Bone marrow (tissue), 2 donors: ENCODE measurements around the gene ASPDH.
"Not testable (repeated sequence)": the region's sequence is repeated elsewhere in the genome, so short reads cannot be mapped to it uniquely, and the experiment has no call there.

ENCODE experiments used
- DNase-seq, 2 donors: peaks; one replicate each; lab custom pipeline; 2025; lab: John Stamatoyannopoulos, UW

Gene ASPDH

DNA sequence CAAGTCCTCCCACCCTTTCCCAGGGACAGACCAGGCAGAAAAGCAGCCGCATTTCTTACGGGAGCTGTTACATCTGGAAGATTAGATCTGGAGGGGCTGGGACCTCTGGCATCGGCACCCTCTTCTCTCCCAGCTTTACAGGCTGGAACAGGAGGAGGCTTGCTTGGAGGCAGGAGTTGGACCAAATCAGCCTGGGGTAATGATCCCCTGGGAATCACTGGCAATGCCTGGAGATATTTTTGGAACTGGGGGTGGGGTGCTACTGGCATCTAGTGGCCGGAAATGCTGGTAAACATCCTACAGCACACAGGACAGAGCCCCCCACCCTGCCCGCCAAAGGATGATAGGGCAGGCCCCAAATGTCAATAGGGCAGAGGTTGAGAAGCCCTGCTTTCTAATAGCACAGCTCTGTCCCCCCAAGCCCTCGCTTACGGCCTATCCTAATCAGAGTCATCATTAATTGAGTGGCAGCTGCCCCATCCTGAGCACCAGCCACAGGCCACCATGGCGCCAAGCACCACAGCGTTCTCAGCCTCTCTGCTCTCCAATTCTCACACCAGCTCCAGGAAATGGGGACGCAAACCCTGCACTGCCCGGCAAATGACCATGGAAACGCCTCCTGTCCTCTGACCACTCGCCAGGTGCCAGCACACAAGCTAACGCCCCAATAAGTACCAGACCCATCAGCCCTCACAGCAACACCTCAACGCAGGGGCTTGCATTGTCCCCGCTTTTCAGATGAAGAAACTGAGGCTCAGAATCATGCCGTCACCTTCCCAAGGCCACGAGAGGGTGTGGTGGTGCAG lies 33.9 kb upstream of the ASPDH start:
- DNase-seq: no peak

DNA sequence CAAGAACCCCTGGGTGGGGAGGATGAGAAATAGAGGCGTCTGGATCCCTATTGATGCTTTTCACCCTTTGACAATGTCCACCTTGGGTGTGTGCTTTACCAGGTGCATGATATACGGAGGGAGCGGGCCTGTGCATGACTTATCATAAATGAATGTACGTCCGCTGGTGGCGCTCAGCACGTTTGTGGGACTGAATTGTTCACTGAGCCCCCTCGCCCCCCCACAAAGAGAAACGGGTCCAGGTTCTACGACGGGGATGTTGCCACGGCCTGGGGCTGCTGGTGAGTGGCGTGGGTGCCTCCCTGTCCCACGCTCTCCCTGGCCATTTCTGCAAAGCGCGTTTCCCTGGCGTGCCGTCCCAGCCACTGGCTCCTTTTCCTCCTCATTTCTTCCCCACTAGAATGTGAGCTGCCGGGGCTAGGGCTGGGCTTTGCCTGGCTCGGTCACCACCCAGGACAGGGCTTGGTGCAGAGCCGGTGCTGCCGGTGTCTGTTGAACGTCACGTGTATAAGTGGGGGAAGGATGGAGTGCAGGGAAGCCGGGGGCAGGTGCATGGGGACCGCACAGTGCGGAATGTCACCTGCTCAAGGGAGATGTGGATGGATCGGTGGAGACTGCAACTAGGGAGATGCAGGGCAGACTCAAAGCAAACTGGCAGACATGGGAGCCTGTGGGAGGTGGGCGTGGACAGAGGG lies 33.0 kb upstream of the ASPDH start:
- no peak for DNase-seq

DNA sequence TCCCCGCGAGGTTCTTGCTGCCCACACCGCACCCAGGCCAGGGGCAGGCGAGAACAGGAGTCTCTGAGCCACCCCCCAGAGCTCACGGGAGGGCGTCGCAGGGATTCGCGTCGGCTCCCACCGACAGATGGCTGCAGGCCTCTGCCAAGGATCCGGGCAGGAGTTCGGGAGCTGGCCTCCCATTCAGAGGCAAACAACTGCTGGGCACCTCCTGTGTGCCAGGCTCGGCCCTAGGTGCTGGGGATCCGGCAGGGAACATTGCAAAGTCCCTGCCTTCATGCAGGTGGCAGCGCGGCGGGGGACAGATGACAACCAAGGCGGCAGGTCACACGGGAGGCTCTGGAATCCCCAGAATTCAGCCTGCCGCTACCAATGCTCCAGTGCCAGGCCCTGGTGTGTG lies 29.2 kb upstream of the ASPDH start:
- no peak for DNase-seq

DNA sequence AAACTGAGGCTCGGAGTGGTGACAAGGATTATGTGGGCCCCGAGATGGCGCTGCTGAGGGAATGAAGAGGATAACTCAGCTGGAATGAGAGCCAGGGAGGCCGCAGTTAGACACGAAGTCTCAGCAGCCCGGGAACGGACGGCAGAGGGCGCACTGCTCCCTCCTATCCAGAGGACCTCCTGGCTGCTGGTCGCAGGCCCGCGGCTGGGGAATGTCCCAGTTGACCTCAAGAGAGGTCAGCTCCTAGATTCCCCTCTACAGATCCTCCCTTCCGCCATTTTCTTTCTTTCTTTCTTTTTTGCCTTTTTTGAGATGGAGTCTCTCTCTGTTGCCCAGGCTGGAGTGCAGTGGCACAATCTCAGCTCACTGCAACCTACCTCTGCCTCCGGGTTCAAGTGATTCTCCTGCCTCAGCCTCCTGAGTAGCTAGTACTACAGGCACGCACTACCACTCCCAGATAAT lies 24.1 kb upstream of the ASPDH start:
- peak; percentile 32 to 41 for DNase-seq

DNA sequence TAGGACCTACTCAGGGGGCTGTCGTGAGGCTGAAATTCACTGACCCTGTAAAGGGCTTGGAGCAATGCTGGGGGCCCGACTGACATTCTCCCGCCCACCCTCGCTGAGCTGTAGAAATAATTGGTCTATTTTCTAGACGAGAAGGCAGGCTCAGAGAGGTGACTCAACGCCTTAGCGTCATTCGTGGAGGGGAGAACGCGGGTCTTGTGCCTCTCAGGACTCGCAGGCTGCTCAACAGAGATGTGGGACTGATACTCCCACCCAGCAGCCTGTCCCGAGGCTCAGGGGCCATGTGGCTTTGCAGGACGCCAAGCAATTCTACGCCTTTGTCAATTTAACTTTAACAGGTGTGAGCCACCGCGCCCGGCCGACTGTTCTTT lies 23.6 kb upstream of the ASPDH start:
- no peak for DNase-seq

DNA sequence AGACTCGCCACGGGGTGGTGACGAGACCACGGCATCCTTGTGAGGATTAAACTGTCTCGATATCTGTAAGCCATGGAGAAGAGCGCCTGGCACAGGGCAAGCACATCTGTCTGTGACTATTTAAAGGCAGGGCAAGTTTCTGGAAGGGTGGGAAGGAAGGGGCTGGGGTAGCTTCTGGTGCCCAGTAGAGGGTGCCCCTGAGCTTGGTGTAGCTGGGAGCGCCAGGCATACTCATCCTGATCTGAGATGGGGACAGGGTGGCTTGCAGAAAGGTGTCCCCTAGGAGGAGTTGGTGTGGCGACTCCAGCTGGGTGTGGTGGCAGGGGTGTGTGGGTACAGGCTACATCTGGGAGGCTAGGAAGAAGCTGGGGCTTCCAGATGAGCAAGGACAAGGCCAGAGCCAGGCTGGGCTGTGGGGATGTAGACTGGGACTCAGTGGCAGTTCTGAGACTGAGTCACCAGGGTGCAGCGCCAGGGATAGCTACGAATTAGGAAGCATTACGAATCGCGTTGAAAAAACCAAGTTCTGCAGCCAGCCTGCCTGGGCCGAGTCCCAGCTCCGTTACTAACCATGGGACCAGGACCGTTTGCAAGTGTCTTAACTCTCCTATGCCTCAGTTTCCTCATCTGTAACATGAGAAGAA lies 23.1 kb upstream of the ASPDH start:
- DNase-seq: no peak

DNA sequence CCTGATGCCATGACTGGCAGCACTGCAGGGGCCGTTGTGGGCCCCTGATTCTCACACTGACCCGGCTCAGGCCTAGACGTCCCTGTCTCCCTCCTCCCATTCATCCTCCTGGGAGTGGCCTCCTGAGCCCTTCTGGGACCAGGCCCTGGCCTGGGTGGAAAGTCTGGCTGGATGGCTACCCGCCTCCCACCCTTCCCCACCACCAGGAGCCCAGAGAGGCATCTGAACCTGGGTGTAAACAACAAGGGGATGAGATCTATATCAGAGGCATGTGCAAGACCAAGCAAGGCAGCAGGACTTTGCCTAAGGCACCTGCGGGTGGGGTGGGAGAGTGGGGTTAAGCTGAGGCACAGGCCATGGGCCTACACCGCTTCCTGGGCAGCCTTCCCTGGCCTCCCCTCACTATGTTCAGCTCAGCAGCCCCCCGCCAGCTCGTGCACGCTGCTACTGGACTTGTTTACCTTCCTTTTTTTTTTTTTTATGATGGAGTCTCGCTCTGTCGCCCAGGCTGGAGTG lies 22.0 kb upstream of the ASPDH start:
- DNase-seq: no peak

DNA sequence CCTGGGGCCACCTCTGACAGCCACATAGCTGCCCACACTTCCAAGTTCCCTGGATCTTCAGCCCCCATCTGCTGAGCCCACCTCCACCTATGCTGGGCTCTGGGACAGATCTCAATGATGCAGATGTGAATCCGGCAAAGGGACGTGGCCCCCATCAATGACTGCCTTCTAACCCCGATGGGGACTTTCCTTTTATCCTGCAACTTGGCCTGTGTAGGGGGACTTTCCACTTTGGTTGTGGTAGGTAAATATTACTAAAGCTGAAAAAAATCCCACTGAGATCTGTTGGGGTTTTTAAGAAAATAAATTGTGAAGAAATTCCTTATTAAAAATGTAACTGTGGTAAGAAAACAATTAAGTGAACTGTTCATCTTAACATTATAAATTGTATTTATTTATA lies 20.8 kb upstream of the ASPDH start:
- DNase-seq: no peak

DNA sequence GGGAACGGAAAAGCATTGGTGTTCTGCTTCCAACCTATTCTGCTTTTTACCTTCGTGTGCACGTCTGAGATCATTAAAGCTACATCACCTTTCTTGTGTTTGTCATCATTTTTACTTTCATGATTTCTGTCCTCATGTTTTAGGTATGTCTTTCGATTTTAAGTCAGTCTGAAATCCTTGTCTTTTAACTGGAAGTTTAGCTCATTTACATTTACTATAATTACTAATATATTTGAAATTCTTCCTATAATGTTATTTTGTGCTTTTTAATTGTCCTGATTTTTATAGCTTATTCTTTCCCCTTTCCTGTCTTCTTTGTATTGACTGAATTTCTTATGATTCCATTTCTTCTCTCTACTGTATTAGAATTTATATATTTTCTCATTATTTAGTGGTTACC lies 19.2 kb upstream of the ASPDH start:
- no peak for DNase-seq

DNA sequence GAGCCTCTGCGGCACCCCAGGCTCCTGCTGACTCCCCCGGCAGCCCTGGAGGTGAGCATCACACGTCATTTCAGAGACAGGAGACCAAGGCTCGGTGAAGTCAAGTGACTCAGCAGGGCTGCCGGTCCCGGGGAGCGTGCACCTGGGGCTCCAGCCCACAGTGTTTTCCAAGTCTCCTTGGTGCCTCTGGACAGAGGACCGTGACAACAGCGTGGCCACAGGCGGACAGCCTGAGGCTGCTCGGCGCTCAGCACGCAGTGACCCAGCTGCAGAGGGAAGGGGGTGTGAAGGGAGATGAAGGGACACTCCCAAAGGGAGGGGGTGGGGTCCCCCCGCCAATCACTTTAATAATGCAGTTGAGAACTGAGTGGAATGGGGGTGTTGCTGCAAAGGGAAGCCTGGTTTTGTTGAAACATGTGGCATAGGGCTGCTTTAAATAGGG lies 17.5 kb upstream of the ASPDH start:
- no peak for DNase-seq

DNA sequence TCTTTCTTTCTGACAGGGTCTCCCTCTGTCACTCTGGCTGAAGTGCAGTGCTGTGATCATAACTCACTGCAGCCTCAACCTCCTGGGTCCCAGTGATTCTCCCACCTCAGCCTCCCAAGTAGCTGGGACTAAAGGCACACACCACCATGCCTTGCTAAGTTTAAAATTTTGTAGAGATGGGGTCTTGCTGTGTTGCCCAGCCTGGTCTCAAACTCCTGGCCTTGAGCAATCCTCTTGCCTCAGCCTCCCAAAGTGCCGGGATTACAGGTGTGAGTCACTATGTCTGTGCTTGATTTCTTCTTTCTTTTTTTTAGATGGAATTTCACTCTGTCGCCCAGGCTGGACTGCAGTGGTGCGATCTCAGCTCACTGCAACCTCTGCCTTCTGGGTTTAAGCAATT lies 14.3 kb upstream of the ASPDH start:
- not testable (repeated sequence) for DNase-seq

DNA sequence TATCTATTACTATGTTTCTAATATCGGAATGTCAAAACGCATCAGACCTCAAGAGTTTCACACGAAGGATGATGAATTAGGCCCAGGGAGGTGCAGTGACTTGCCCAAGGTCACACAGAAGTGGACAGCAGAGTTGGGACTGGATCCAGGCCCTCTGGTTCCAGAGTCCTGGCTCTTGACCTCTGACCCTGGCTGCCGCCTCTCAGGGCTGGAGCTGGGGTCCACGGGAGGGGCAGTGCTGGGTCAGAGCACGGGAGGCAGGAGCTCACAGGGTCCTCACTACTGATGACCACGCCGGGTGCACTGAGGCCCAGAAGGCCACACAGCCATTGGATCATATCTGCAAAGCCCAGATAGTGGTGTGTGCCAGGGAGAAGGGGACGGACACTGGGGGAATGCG lies 9.2 kb upstream of the ASPDH start:
- DNase-seq: no peak

DNA sequence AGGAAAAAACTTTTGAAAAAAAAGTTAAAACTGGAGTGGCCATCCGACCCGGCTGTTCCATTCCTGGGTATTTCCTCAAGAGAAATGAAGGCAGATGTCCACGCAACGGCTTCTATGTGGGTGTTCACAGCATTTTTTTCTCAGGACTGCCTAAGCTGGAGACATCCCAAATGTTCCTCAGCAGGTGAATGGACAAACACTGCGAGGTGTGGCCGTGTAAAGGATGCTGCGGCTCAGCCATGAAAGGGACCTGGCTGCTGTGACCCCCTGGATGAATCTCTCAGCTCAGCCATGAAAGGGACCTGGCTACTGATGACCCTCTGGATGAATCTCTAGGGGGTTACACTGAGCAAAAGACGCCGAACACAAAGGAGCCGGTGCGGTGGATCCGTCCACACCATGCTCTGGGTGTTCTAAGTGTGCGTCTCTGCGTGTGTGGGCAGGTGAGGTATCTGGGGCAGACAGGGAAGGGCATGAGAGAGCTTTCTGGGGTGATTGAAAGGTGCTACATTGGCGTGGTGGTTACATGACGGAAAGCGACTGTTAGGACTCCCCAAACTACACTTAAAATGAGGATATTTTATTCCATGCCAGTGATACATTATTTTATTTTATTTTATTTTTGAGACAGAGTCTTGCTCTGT lies 7.2 kb upstream of the ASPDH start:
- DNase-seq: no peak

DNA sequence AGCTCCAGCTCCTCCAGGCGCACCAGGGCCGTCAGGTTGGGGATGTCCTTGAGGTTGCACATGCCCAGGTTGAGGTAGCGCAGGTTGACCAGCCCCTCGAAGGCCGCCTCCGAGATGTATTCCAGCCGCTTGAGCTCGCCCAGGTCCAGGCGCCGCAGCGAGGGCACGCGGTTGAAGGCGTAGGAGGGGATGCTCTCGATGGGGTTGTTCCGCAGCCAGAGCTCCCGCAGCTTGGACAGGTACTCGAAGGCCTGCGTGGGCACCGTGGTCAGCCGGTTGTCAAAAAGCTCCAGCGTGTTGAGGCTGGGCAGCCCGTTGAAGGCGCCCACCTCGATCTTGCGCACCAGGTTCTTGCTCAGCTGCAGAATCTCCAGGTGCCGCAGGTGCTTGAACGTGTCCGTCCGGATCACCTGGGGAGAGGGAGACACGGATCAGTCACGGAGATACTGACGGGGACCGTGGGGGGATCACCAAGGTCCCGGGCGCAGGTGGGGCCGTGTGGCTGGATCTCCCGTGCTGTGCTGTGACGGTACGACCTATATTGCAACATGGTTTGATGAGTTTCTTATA lies 5.4 kb upstream of the ASPDH start:
- no peak for DNase-seq

DNA sequence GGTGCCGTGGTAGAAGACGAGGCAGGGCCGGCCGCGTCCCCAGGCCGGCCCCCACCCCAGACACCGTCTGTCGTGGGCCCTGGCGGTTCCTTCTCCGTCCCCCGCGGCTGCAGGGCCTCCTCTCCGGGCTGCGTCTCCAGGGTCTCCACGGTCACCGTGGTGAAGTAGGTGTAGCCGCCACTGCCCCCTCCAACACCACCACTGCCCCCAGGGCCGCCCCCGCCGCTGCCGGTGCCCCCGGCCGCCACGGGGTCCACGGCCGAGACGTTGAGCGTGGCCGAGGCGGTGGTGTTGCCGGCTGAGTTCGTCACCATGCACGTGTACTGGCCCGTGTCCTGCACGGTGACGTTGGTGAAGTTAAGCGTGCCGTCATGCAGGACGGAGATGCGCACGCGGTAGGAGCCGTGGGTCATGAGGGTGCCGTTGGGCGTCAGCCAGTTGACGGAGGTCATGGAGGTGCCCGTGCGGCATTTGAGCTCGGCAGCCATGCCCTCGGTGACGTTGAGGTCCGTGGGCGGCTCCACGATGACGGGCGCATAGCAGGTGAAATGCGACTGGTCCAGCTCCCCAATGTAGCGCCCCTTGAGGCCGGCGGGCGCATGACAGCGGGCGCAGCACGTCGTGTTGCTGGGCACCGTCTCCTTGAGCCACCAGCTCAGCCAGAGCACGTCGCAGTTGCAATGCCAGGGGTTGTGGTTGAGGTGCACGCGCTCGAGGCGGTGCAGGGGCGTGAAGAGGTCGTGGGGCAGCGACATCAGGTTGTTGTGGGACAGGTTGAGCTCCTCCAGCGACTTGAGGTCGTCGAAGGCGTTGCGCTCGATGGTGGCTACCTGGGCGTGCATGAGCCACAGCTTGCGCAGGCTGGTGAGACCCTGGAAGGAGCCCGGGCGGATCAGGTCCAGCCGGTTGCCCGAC lies 4.6 kb upstream of the ASPDH start:
- no peak for DNase-seq

DNA sequence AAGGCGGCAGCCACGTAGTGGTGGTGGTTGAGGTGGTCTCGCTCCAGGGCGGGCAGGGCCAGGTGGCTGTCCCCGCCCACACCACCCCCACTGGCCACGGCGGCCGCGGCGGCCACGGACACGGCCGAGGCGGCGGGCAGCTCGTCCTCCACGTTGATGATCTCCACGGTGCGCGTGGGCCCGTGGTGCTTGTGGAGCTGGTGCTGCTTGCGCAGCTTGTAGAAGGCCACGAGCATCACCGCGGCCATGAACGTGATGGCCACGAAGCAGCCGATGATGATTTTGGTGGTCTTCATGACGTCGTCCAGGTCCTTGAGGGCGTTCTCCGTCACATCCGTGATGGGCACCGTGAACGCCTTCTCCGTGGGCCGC lies 4.0 kb upstream of the ASPDH start:
- no peak for DNase-seq

DNA sequence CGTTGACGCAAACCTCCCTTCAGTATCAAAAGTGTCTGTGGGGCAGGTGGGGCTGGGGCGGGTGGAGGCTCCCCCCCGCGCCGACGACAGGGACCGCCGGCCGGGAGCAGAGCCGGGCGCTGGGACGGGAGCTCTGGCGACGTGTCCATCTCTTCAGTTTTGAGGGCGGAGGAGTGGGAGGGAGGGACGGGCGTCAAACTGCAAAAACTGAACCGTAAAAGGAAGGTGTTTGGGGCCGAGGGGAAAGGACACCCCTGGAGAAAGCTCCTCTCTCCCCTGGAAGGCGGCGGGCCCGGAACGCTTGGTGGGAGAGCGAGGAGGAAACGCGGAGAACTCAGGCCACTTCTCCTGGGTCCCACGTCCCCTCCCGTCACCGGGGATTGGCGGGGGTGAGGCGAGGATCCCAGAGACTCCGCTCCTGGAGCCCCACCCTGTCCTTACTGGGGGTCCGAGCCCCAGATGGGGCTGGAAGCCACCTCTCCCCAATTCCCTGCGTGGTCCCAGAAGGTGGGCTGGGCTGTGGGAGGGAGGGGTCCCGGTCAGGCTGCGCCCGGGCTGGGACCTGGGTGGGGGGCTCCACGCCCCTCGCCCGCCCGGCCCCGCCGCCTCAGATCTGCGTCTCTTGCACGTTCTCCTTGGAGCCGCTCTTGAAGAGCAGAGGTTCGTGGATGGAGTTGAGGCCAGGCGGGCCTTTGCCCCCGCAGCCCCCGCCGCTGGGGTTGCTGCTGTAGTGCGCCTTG lies 3.4 kb upstream of the ASPDH start:
- no peak for DNase-seq

DNA sequence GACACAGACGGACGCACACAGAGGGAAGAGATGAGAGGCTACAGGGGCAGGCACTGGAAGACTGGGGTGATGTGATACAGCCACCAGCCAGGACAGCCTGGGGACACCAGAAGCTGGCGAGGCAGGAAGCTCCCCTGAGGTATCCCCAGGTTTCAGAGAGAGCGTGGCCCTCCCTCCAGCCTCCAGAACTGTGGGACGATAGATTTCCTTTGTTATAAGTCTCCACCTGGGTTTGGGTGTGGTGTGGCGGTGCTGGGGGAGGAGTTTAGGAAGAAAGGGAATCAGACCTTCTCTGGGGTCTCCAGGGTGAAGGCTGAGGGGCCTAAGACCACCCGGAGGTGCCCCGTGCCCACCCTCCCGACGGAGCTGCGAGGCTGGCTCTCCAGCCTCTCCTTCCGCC lies 2.7 kb upstream of the ASPDH start:
- DNase-seq: no peak

DNA sequence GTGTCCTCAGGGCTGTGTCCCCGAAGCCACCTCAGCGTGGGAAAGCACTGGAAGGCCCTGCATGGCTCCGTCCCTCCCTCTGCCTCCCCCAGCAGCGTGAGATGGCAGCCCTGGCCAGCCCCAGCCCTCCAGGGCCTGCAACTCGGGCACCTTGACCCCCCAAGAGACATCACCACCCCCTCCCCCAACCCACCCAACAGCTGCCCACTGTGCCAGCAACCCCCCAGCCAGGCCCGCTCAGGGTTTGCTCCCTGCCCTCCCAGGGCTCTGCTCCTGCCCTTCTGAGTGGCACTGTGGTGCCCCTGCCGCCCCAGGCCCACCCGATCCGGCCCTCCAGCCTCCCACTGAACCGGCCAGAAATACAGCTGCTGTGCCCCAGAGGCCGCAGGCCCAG lies 1.5 kb upstream of the ASPDH start:
- DNase-seq: no peak
